ENCODE measurements around the gene FOXE3. TPM values are rescaled to one million over a fixed set of nuclear protein-coding genes. Genes with fewer than 3 reads are reported as not detected.

The FOXE3 gene
- total RNA-seq, 6 experiments from 2014 or later, result not detected

GRCh38 chr1:47444562-47445465 is 28.7 kb downstream of the FOXE3 start:
- Mint-ChIP-seq H3K4me1 (ENCODE audit: low read depth) (no peaks in the 10 kb centered on the region), H3K4me3 (peak overlapping the region; percentile 8; the same call in 1 of the 2 replicates), H3K36me3 (ENCODE audit: low read depth) (peaks cover 4% of the 10 kb centered on the region; the same call in 1 of the 2 replicates), H3K27me3 (ENCODE audit: insufficient read depth) (peaks cover 36% of the 10 kb centered on the region), H3K27ac (no peak overlapping the region), H3K9me3 (peaks cover 6% of the 10 kb centered on the region; the same call in 1 of the 2 replicates)
- DNase-seq, result no peak
- TF ChIP-seq CTCF (IDR thresholded peaks at IDR 0.05), result no peak

- TF ChIP-seq CTCF (IDR thresholded peaks at IDR 0.05), result no peak
- H3K27me3 Mint-ChIP-seq (ENCODE audit: insufficient read depth), result peaks cover 36% of the 10 kb centered on the region
- no peak overlapping the region for H3K27ac Mint-ChIP-seq
- peaks cover 6% of the 10 kb centered on the region; the same call in 1 of the 2 replicates for H3K9me3 Mint-ChIP-seq
- H3K4me3 Mint-ChIP-seq, result no peak overlapping the region
- no peaks in the 10 kb centered on the region for H3K4me1 Mint-ChIP-seq (ENCODE audit: low read depth)
- peaks cover 4% of the 10 kb centered on the region; the same call in 1 of the 2 replicates for H3K36me3 Mint-ChIP-seq (ENCODE audit: low read depth)
- no peak for DNase-seq
Measured at GRCh38 chr1:47445823-47446550, 29.9 kb downstream of the FOXE3 start.

DNA sequence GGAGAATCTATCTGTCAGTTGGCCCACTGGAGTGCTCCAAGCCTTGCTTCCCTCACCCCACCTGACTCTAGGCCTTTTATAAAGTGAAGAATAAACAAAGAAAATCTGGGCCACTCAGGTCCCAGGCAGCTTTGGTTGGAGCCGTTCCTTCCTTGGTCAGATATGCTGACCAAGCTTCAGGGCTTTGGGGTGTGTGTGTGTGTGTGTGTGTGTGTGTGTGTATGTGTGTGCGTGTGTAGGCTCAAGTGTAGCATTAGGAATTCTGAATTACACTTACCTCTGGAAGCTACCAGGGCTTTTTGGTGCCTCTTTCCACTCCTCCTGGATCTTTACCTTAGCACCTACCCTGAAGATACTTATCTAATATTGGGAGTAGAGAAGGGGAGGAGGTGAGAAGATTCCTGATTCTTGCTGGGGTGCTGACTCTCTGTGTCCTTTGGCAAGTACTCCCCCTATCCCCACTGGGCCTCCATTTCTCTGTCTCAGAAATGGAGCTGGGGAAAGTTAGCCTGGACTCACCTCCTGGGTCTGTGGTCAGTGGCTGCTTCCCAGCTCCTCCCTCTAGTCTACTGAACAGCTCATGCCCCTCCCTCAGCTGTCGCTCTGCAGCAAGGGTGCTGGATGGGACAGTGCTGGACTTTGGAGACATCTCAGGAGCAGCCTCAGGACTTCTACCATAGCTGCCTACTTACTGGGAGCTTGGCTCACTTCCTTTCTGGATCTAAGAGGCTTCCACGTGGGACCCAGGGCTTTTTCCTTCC is 32.6 kb downstream of the FOXE3 start:
- peaks cover 4% of the 10 kb centered on the region; the same call in 1 of the 2 replicates for H3K36me3 Mint-ChIP-seq (ENCODE audit: low read depth)
- H3K27ac Mint-ChIP-seq, result no peak overlapping the region
- H3K27me3 Mint-ChIP-seq (ENCODE audit: insufficient read depth), result peaks cover 37% of the 10 kb centered on the region
- H3K4me1 Mint-ChIP-seq (ENCODE audit: low read depth), result no peaks in the 10 kb centered on the region
- H3K9me3 Mint-ChIP-seq, result peaks cover 6% of the 10 kb centered on the region; the same call in 1 of the 2 replicates
- DNase-seq, result no peak
- H3K4me3 Mint-ChIP-seq, result no peak overlapping the region
- no peak for TF ChIP-seq CTCF (IDR thresholded peaks at IDR 0.05)

DNA sequence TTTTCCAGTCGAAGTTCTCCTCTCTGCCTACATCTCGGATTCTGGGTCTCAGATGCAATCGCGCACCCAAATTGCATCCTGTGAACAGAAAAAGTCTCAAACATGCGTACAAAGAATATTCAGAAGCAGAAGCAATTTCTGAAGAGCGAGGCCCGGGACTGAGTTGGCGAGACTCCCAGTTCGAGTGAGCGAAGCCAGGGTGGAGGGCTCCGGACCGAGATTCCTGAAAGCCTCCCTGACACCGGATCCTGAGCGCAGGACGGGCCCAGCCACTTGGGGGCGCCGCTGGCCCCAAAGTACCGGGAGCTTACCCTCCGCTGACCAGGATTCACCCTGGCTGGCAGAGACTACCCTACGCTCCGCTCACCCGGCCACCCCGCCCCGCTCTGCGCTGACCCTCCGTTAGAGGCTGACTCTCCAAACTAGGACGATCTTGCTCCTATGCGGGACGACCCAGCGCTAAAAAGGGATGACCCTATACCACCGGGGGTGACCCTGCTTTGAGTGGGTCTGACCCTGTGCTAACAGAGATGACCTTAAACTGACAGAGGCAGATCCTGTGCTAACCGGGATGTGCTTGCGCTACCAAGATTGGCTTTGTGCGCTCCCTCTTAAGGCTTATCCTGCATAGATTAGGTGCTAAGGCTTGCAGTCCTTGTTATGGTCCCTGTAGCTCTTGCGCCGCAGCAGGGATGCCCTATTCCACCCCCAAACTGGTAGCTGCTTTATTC is 33.9 kb downstream of the FOXE3 start:
- no peak overlapping the region for H3K4me3 Mint-ChIP-seq
- H3K27me3 Mint-ChIP-seq (ENCODE audit: insufficient read depth), result peaks cover 28% of the 10 kb centered on the region
- H3K27ac Mint-ChIP-seq, result no peak overlapping the region
- no peaks in the 10 kb centered on the region for H3K36me3 Mint-ChIP-seq (ENCODE audit: low read depth)
- peak; percentile 67 for TF ChIP-seq CTCF (IDR thresholded peaks at IDR 0.05)
- H3K9me3 Mint-ChIP-seq, result no peaks in the 10 kb centered on the region
- no peak for DNase-seq
- H3K4me1 Mint-ChIP-seq (ENCODE audit: low read depth), result no peaks in the 10 kb centered on the region

DNA sequence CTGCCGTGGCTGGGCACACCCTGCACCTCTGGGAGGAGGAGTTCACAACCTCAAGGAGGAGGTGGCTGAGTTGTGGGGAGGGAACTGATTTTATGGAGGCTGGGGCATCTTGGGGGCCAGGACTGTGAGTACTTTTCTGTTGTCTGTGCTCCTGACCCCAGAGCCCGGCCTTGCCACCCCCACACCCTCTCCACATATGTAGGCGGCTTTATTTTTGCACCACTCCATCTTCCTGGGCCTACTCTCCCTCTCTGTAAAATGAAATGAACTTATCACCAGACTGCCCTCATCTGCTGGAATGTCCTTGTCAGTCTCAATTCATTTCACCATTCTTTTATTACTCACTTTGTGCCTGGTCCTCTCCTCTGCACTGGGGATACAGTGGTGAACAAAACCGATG is 34.5 kb downstream of the FOXE3 start:
- no peak overlapping the region for H3K4me3 Mint-ChIP-seq
- no peaks in the 10 kb centered on the region for H3K4me1 Mint-ChIP-seq (ENCODE audit: low read depth)
- H3K9me3 Mint-ChIP-seq, result no peaks in the 10 kb centered on the region
- H3K27ac Mint-ChIP-seq, result no peak overlapping the region
- DNase-seq, result no peak
- no peaks in the 10 kb centered on the region for H3K36me3 Mint-ChIP-seq (ENCODE audit: low read depth)
- peaks cover 29% of the 10 kb centered on the region for H3K27me3 Mint-ChIP-seq (ENCODE audit: insufficient read depth)
- TF ChIP-seq CTCF (IDR thresholded peaks at IDR 0.05), result no peak
